CD4-positive, alpha-beta T cell (primary cell): ENCODE results near the gene COQ6. TPM values are rescaled to one million over a fixed set of nuclear protein-coding genes. Genes with fewer than 3 reads are reported as not detected.

ENCODE experiments used
- ATAC-seq: fragments of 200-7000 bp; cut with Tn5 transposase; one replicate; pipeline ENCODE4 v1.10.0; 2022; ENCODE audit warnings: mild to moderate bottlenecking; ENCODE audit not compliant: poor library complexity
- CTCF ChIA-PET: fragments of 350-600 bp; sonication (Branson Sonifier 250); formaldehyde crosslinking; loops from one replicate; lab custom pipeline; 2021; ENCODE audit warnings: antibody characterized with exemption, inconsistent platforms; lab: Charles Lee
- POLR2A ChIA-PET: fragments of 350-600 bp; sonication (Branson Sonifier 250); formaldehyde crosslinking; loops from one replicate; lab custom pipeline; 2021; ENCODE audit warnings: antibody characterized with exemption, inconsistent platforms; lab: Charles Lee
- DNase-seq, 14 experiments: peaks; one replicate each; pipeline ENCODE4 v3.0.0-alpha.2; 2013 to 2020; ENCODE audit warnings: mixed read lengths in 2 of 14
- H3K27ac ChIP-seq, 2 donors: one replicate each; pipeline versions ENCODE4 v1.5.1 to v1.7.0; 2013; ENCODE audit warnings: low read length in 2 of 2, low read depth in 1 of 2, mild to moderate bottlenecking in 1 of 2
- H3K27me3 ChIP-seq, 2 experiments: 1 replicate in 1 of 2; 2 replicates in 1 of 2; pipeline versions ENCODE4 v1.6.1 to v1.7.0; 2013; ENCODE audit warnings: low read length in 2 of 2, control low read depth in 1 of 2, mild to moderate bottlenecking in 1 of 2, moderate library complexity in 1 of 2; ENCODE audit not compliant: insufficient read depth in 2 of 2, control insufficient read depth in 1 of 2
- H3K36me3 ChIP-seq: one replicate; pipeline ENCODE4 v1.6.1; 2013; ENCODE audit warnings: low read length, control low read depth; ENCODE audit not compliant: insufficient read depth
- H3K4me1 ChIP-seq: one replicate; pipeline ENCODE4 v1.6.1; 2013; ENCODE audit warnings: low read length, control low read depth; ENCODE audit not compliant: insufficient read depth
- H3K4me3 ChIP-seq: one replicate; pipeline ENCODE4 v1.5.1; 2013; ENCODE audit warnings: mild to moderate bottlenecking, low read length, moderate library complexity
- H3K9me3 ChIP-seq, 2 experiments: 1 replicate in 1 of 2; 2 replicates in 1 of 2; pipeline versions ENCODE4 v1.6.1 to v1.7.0; 2013; ENCODE audit warnings: low read length in 2 of 2, mild to moderate bottlenecking in 2 of 2, control low read depth in 1 of 2, moderate library complexity in 1 of 2; ENCODE audit not compliant: control insufficient read depth in 1 of 2, insufficient read depth in 1 of 2
- H3K27ac Mint-ChIP-seq: one replicate; pipeline ENCODE4 v1.8.0; 2020; ENCODE audit warnings: mixed read lengths
- H3K27me3 Mint-ChIP-seq: one replicate; pipeline ENCODE4 v1.8.0; 2021; ENCODE audit warnings: mixed read lengths
- H3K36me3 Mint-ChIP-seq: one replicate; pipeline ENCODE4 v1.8.0; 2021; ENCODE audit warnings: low read depth, mixed read lengths
- H3K4me1 Mint-ChIP-seq: one replicate; pipeline ENCODE4 v1.8.0; 2021; ENCODE audit warnings: low read depth, mixed read lengths
- H3K4me3 Mint-ChIP-seq: one replicate; pipeline ENCODE4 v1.8.0; 2020; ENCODE audit warnings: mild to moderate bottlenecking, mixed read lengths
- H3K9me3 Mint-ChIP-seq: one replicate; pipeline ENCODE4 v1.8.0; 2020; ENCODE audit warnings: mixed read lengths
- intact Hi-C, 2 experiments: fragments of 100-400 bp; cut with DNase I in 1 of 2; cut with micrococcal nuclease in 1 of 2; formaldehyde crosslinking; loops; one replicate each; pipeline versions ENCODE4 v1.15.1 to v1.9.0; 2023 to 2025; cut with DNase I, micrococcal nuclease
- total RNA-seq, 174 experiments: library from RNA in 2 of 174; stranded (reverse) in 2 of 174; gene quantifications; one replicate each; pipeline ENCODE4 v1.2.3 and lab custom pipeline; 2021 to 2026
- TF ChIP-seq, protein P1 (sequence below): fragments of 200-600 bp; IDR thresholded peaks from one replicate; pipeline ENCODE4 v1.8.0; 2022; ENCODE audit warnings: antibody characterized with exemption, mild to moderate bottlenecking

Gene COQ6
- total RNA-seq, 2 experiments from 2014 or later = 37.1 to 38.9 TPM

DNA sequence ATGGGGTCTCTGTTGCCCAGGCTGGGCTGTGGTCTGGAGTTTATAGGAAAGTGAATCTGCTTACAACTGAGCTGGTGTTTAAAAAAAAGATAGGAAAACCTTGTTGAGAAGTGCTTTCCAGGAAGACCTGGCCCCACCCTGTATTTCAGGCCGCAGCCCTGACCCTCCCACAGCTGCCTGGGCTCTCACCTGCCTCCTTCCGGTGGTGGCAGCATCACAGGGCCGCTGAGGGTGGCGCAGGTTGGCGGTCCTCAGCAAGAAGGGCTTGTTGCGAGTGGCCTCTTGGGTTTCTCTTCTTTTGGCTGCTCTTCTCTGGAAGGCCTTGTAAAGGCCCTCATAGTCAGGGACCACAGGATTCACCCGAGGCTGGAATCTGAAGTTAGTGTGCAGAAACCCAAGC is 7.9 kb upstream of the COQ6 start:
- no peak overlapping the region for H3K4me3 Mint-ChIP-seq
- no peaks in the 10 kb centered on the region for H3K9me3 Mint-ChIP-seq
- H3K36me3 Mint-ChIP-seq = peaks cover 36% of the 10 kb centered on the region
- DNase-seq (no peak), ATAC-seq (no peak)
- Histone ChIP-seq H3K27me3 (no peaks in the 10 kb centered on the region), H3K27ac (no peak overlapping the region), H3K4me1 (peaks cover 5% of the 10 kb centered on the region), H3K4me3 (no peak overlapping the region), H3K36me3 (peaks cover 32% of the 10 kb centered on the region), H3K9me3 (no peaks in the 10 kb centered on the region)
- H3K27me3 Mint-ChIP-seq = no peaks in the 10 kb centered on the region
- ChIA-PET CTCF (no interaction called here), POLR2A (interaction anchor here (1.4 kb wide), 1 partner anchor 8 kb away, joined by 4 read pairs; the partner anchor contains the start of genes COQ6 and FAM161B)
- intact Hi-C loops = no loop called here
- TF ChIP-seq, protein P1, sequence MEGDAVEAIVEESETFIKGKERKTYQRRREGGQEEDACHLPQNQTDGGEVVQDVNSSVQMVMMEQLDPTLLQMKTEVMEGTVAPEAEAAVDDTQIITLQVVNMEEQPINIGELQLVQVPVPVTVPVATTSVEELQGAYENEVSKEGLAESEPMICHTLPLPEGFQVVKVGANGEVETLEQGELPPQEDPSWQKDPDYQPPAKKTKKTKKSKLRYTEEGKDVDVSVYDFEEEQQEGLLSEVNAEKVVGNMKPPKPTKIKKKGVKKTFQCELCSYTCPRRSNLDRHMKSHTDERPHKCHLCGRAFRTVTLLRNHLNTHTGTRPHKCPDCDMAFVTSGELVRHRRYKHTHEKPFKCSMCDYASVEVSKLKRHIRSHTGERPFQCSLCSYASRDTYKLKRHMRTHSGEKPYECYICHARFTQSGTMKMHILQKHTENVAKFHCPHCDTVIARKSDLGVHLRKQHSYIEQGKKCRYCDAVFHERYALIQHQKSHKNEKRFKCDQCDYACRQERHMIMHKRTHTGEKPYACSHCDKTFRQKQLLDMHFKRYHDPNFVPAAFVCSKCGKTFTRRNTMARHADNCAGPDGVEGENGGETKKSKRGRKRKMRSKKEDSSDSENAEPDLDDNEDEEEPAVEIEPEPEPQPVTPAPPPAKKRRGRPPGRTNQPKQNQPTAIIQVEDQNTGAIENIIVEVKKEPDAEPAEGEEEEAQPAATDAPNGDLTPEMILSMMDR = no peak
- H3K4me1 Mint-ChIP-seq = no peaks in the 10 kb centered on the region
- H3K27ac Mint-ChIP-seq = no peak overlapping the region

DNA sequence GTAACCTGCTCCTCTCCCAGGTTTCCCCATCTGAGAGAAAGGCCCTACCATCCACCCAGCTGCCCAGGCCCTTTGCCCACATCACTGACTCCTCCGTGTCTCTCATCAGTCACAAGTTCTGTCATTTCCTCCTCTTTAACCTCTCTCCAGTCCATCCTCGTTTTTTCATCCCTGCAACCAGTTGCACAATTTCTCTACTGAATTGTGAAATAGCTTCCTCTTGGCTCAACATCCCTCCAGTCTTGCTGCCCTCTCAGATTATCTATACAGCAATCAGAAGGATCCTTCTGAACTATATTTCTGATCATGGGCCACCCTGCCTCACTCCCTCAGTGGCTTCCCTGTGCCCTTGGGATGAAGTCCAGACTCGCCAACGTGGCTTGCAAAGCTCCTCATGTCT is 7.0 kb upstream of the COQ6 start:
- Mint-ChIP-seq H3K27me3 (no peaks in the 10 kb centered on the region), H3K27ac (no peak overlapping the region), H3K4me3 (no peak overlapping the region), H3K36me3 (peaks cover 28% of the 10 kb centered on the region), H3K4me1 (peaks cover under 1% of the 10 kb centered on the region), H3K9me3 (no peaks in the 10 kb centered on the region)
- Histone ChIP-seq H3K27me3 (no peaks in the 10 kb centered on the region), H3K4me3 (no peak overlapping the region), H3K9me3 (no peaks in the 10 kb centered on the region), H3K4me1 (peaks cover 5% of the 10 kb centered on the region), H3K27ac (no peak overlapping the region), H3K36me3 (peaks cover 25% of the 10 kb centered on the region)
- CTCF ChIA-PET = no interaction called here
- TF ChIP-seq, protein P1 = no peak
- DNase-seq (peak in 2 of 14 experiments; percentile 28 to 40), ATAC-seq (no peak)
- POLR2A ChIA-PET = no interaction called here
- intact Hi-C loops = no loop called here

DNA sequence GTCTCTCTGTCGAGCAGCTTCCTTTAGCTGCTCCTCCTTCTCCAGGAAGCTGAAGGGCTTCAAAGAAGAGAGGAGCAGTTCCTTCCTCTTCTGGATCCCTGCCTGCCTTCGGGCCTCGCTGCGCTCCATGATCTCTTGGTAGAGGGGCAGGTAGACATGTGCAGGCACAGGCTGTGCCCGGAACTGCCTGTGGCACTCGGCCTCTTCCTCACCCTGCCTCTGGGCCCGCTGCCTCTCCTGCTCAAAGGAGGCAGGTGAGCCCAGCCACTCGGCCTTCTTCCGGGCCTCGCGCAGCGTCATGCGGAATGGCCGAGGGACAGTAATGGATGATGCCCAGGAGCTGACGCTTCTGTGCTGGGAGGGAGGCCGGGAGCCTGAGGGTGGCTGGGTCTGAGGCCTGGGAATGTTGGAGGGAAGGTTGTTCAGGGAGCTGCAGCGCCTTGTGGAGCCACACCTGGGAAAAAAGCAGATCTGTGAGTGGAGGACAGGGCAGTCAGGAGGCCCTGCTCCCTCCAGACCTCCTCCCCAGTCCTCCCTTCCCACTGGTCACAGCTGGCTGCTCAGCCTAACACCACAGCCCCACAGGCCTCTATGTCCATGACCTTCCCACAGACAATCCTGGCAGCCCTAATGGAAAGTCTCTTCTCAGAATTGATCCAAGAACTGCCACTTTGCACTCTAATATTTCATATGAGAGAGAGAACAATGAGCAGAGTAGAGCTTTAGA is 5.5 kb upstream of the COQ6 start:
- H3K27me3 ChIP-seq = no peaks in the 10 kb centered on the region
- ChIA-PET CTCF (no interaction called here), POLR2A (no interaction called here)
- TF ChIP-seq, protein P1 = no peak
- Mint-ChIP-seq H3K36me3 (peaks cover 28% of the 10 kb centered on the region), H3K27ac (no peak overlapping the region), H3K9me3 (no peaks in the 10 kb centered on the region), H3K27me3 (no peaks in the 10 kb centered on the region), H3K4me3 (no peak overlapping the region), H3K4me1 (peaks cover 6% of the 10 kb centered on the region)
- H3K9me3 ChIP-seq = no peaks in the 10 kb centered on the region
- peaks cover 25% of the 10 kb centered on the region for H3K36me3 ChIP-seq
- H3K27ac ChIP-seq = no peak overlapping the region
- intact Hi-C loops = loop anchor here in 1 of 2 experiments (5.0 kb wide), 1 partner anchor 297 kb away; no protein-coding TSS in a partner anchor
- ATAC-seq = no peak
- DNase-seq = peak in 1 of 14 experiments; percentile 13
- H3K4me1 ChIP-seq = peaks cover 12% of the 10 kb centered on the region
- no peak overlapping the region for H3K4me3 ChIP-seq
